Peyer's patch (tissue), 4 donors: ENCODE measurements around the gene ENPP1.

Experiments
- CTCF ChIP-seq, 6 experiments: fragments of 450-650 bp in 4 of 6; fragments of 200-600 bp in 2 of 6; sonication (generic) in 1 of 6; IDR thresholded peaks; one replicate each; pipeline ENCODE4 v1.5.1; 2017 to 2019; ENCODE audit warnings: antibody characterized with exemption in 6 of 6, mild to moderate bottlenecking in 3 of 6, moderate library complexity in 1 of 6
- POLR2A ChIP-seq, 2 donors: fragments of 450-650 bp; IDR thresholded peaks; one replicate each; pipeline ENCODE4 v1.5.1; 2017; ENCODE audit warnings: antibody characterized with exemption in 2 of 2, mild to moderate bottlenecking in 2 of 2, moderate library complexity in 2 of 2

- TF ChIP-seq CTCF (IDR thresholded peaks at IDR 0.05) (no peak), POLR2A (IDR thresholded peaks at IDR 0.05) (no peak)
Measured at GRCh38 chr6:131763749-131764148, 44.1 kb upstream of the ENPP1 start.
